Stomach (tissue), 9 donors: ENCODE measurements around the gene CDK13. TPM values are rescaled to one million over a fixed set of nuclear protein-coding genes. Genes with fewer than 3 reads are reported as not detected.

Experiments used
- DNase-seq, 2 donors: peaks; one replicate each; pipeline versions ENCODE4 v3.0.0 to v3.0.0-alpha.2; 2013 to 2019
- H3K27ac ChIP-seq, 5 donors: fragments of 200-600 bp in 4 of 5; sonication (generic) in 4 of 5; one replicate each; pipeline ENCODE4 v1.5.1; 2013 to 2019; ENCODE audit warnings: mild to moderate bottlenecking in 1 of 5, moderate library complexity in 1 of 5
- H3K27me3 ChIP-seq, 3 donors: fragments of 200-600 bp; sonication (generic); one replicate each; pipeline ENCODE4 v1.5.1; 2017 to 2019; ENCODE audit warnings: mixed run types in 1 of 3
- H3K36me3 ChIP-seq, 4 donors: fragments of 200-600 bp; sonication (generic); 1 replicate in 3 of 4; 2 replicates in 1 of 4; pipeline ENCODE4 v1.5.1; 2016 to 2019
- H3K4me1 ChIP-seq, 4 donors: fragments of 200-600 bp; sonication (generic); one replicate each; pipeline ENCODE4 v1.5.1; 2016 to 2019
- H3K4me3 ChIP-seq, 4 donors: fragments of 200-600 bp; sonication (generic) in 3 of 4; one replicate each; pipeline ENCODE4 v1.5.1; 2016 to 2019; ENCODE audit warnings: mild to moderate bottlenecking in 1 of 4
- H3K9me3 ChIP-seq, 4 donors: fragments of 200-600 bp; sonication (generic); one replicate each; pipeline ENCODE4 v1.5.1; 2016 to 2019
- CTCF ChIP-seq, 7 experiments: fragments of 450-650 bp in 4 of 7; fragments of 200-600 bp in 3 of 7; sonication (generic) in 3 of 7; IDR thresholded peaks; one replicate each; pipeline ENCODE4 v1.5.1; 2016 to 2019; ENCODE audit warnings: antibody characterized with exemption in 7 of 7, control low read depth in 2 of 7, mild to moderate bottlenecking in 1 of 7
- EP300 ChIP-seq: sonication (generic); formaldehyde crosslinking; IDR thresholded peaks from one replicate; pipeline ENCODE4 v1.6.1; 2017; ENCODE audit warnings: antibody characterized with exemption
- POLR2A ChIP-seq, 4 donors: fragments of 450-650 bp; IDR thresholded peaks; one replicate each; pipeline ENCODE4 v1.6.1; 2016; ENCODE audit warnings: antibody characterized with exemption in 4 of 4, control low read depth in 2 of 4, mild to moderate bottlenecking in 1 of 4, moderate library complexity in 1 of 4
- POLR2AphosphoS5 ChIP-seq, 3 donors: sonication (generic); formaldehyde crosslinking; IDR thresholded peaks; one replicate each; pipeline ENCODE4 v1.6.1; 2016; ENCODE audit warnings: antibody characterized with exemption in 3 of 3
- WGBS, 5 donors: extraction: QIAGEN DNeasy Blood & Tissue Kit in 3 of 5; methylation state at CpG; one replicate each; pipeline versions ENCODE4 v1.1.5 to v1.1.7; 2013 to 2018; 5-methylcytosine and 5-hydroxymethylcytosine counted together
- intact Hi-C: fragments of 100-400 bp; cut with DNase I; formaldehyde crosslinking; loops from one replicate; pipeline ENCODE4 v1.15.1; 2023; ENCODE audit warnings: low total_unique reads
- polyA plus RNA-seq, 3 donors: library from polyadenylated mRNA; stranded (reverse); fragments of 200-250 nt; gene quantifications; one replicate each; pipeline ENCODE4 v1.2.3, GENCODE V29; 2013
- total RNA-seq, 5 donors: library from RNA; depleted of rRNA; stranded (reverse); fragments of >200 nt; gene quantifications; one replicate each; pipeline versions ENCODE4 v1.1.0 to v1.2.3, GENCODE V29; 2014 to 2016
- donor health status: healthy with polysubstance abuse.
- donor health status: Bipolar disorder and iron deficiency.
- donor health status: healthy.

Gene CDK13
- total and polyA plus RNA-seq, 8 donors, result 7.0 to 140 (median 66.2) TPM

DNA sequence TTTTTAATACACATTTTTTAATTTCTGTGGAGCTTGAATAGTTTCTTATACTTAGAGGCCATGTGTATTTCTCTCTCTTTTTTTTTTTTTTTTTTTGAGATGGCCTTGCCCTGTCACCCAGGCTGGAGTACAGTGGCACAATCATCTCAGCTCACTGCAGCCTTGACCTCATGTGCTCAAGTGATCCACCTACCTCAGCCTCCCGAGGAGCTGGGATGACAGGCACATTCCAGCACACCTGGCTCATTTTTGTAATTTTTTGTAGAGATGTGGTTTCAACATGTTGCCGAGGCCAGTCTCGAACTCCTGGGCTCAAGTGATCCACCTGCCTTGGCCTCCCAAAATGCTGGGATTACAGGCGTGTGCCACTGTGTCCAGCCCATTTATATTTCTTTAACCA, 64.3 kb downstream of the CDK13 start:
- Histone ChIP-seq H3K27ac (no peak overlapping the region), H3K4me1 (peaks cover 0 to 14% (median 5%) of the 10 kb centered on the region in 4 donors), H3K9me3 (no peaks in the 10 kb centered on the region), H3K27me3 (no peaks in the 10 kb centered on the region), H3K36me3 (peaks cover 0 to 36% (median 22%) of the 10 kb centered on the region in 4 donors), H3K4me3 (no peak overlapping the region)
- DNase-seq, result no peak
- TF ChIP-seq POLR2A (IDR thresholded peaks at IDR 0.05) (no peak), POLR2AphosphoS5 (IDR thresholded peaks at IDR 0.05) (no peak), CTCF (IDR thresholded peaks at IDR 0.05) (no peak), EP300 (no peak)
- WGBS, 5 donors, result 90 to 99% (median 93%) methylated on average over 4 of the region's 4 CpGs
- intact Hi-C loops, result no loop called here

- no peak for TF ChIP-seq CTCF (IDR thresholded peaks at IDR 0.05)
- no peaks in the 10 kb centered on the region for H3K9me3 ChIP-seq
- 11 to 26% (median 19%) methylated on average over 4 of the region's 4 CpGs for WGBS, 5 donors
- peaks cover 0 to 30% (median 18%) of the 10 kb centered on the region in 4 donors for H3K36me3 ChIP-seq
- peaks cover 0 to 14% (median 5%) of the 10 kb centered on the region in 4 donors for H3K4me1 ChIP-seq
- H3K4me3 ChIP-seq, result no peak overlapping the region
- intact Hi-C loops, result no loop called here
- no peak overlapping the region for H3K27ac ChIP-seq
- peak in 1 of 2 donors; percentile 62 for DNase-seq
- no peaks in the 10 kb centered on the region for H3K27me3 ChIP-seq
Measured at GRCh38 chr7:40015790-40016296, 65.8 kb downstream of the CDK13 start.

DNA sequence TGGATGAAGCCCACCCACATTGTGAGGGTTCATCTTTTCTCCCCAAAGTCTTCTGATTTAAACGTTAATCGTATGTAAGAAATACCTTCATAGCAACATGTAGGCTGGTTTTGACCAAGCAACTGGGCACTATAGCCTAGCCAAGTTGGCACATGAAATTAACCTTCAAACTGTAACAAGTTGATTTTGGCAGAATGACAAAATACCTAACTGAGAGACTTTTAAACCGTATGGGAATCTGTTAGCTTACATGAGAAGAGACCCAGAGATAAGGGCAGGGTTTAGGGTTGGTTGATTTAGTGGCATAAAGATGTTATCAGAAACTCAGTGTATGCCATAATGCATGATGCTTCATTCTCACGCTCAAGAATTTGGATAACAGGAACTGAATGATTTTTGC, 69.5 kb downstream of the CDK13 start:
- 76 to 83% (median 77%) methylated on average over 4 of the region's 4 CpGs for WGBS, 5 donors

DNA sequence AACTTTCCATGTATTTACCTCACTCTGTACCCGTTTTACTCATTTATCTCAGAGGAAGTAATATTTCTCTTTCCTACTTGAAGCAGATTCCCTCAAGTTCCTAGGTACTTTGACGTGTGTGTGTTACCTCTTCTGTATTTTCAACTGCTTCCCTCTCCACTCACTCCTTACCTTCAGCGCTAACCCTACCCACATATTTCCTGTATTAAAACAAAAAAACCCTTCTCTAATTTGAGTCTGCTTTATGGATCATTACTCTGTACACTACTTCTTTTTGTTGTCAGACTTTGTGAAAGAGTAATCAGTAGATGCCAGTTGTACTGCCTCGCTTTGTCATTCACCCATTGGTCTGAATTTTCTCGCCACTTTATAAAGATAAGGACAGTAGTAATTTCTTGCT, 74.0 kb downstream of the CDK13 start:
- no peak for DNase-seq
- intact Hi-C loops, result no loop called here
- no peaks in the 10 kb centered on the region for H3K9me3 ChIP-seq
- WGBS, 5 donors, result 85 to 90% (median 87%) methylated on average over 5 of the region's 5 CpGs
- H3K27me3 ChIP-seq, result no peaks in the 10 kb centered on the region
- no peaks in the 10 kb centered on the region for H3K4me1 ChIP-seq
- H3K27ac ChIP-seq, result no peak overlapping the region
- H3K36me3 ChIP-seq, result peaks cover 0 to 47% (median 34%) of the 10 kb centered on the region in 4 donors
- H3K4me3 ChIP-seq, result no peak overlapping the region
- no peak for TF ChIP-seq EP300
- TF ChIP-seq POLR2A (IDR thresholded peaks at IDR 0.05), result no peak
- TF ChIP-seq CTCF (IDR thresholded peaks at IDR 0.05), result no peak
- no peak for TF ChIP-seq POLR2AphosphoS5 (IDR thresholded peaks at IDR 0.05)

More for the DNA sequence above, 69.5 kb downstream of the CDK13 start:
- H3K9me3 ChIP-seq, result no peaks in the 10 kb centered on the region
- TF ChIP-seq CTCF (IDR thresholded peaks at IDR 0.05), result peak in 1 of 7 experiments; percentile 6
- no peak for TF ChIP-seq EP300
- TF ChIP-seq POLR2A (IDR thresholded peaks at IDR 0.05), result no peak
- TF ChIP-seq POLR2AphosphoS5 (IDR thresholded peaks at IDR 0.05), result no peak
- no peak for DNase-seq
- no peak overlapping the region for H3K27ac ChIP-seq
- intact Hi-C loops, result no loop called here
- peaks cover 0 to 14% (median 5%) of the 10 kb centered on the region in 4 donors for H3K4me1 ChIP-seq
- H3K4me3 ChIP-seq, result no peak overlapping the region
- H3K36me3 ChIP-seq, result peaks cover 0 to 38% (median 27%) of the 10 kb centered on the region in 4 donors
- no peaks in the 10 kb centered on the region for H3K27me3 ChIP-seq
